Measurements from ENCODE around the gene FABP7.
"Not testable (repeated sequence)": the region's sequence is repeated elsewhere in the genome, so short reads cannot be mapped to it uniquely, and the experiment has no call there.

The FABP7 gene

GRCh38 chr6:122779667-122780066, at the start of gene FABP7:
FABP7 (plus strand) TSS chr6:122779716; CDS start chr6:122779795, 79 bp downstream.
- no peak for DNase-seq

GRCh38 chr6:122730334-122730733, 49.2 kb upstream of the FABP7 start:
- no peak for DNase-seq

GRCh38 chr6:122730775-122731386, 48.6 kb upstream of the FABP7 start:
- DNase-seq = peak; percentile 56

GRCh38 chr6:122733259-122733658, 46.3 kb upstream of the FABP7 start:
- no peak for DNase-seq

GRCh38 chr6:122734529-122735395, 44.8 kb upstream of the FABP7 start:
- DNase-seq = no peak

GRCh38 chr6:122735582-122735981, 43.9 kb upstream of the FABP7 start:
- DNase-seq = no peak

- no peak for DNase-seq
These were observed 43.4 kb upstream of the FABP7 start for GRCh38 chr6:122736163-122736562.

GRCh38 chr6:122736616-122737015, 42.9 kb upstream of the FABP7 start:
- no peak for DNase-seq

GRCh38 chr6:122740091-122740490, 39.4 kb upstream of the FABP7 start:
- DNase-seq = no peak

- no peak for DNase-seq
These were observed 38.6 kb upstream of the FABP7 start for GRCh38 chr6:122740936-122741335.

GRCh38 chr6:122744247-122744646, 35.3 kb upstream of the FABP7 start:
- DNase-seq = peak; percentile 10

GRCh38 chr6:122744856-122745255, 34.7 kb upstream of the FABP7 start:
- not testable (repeated sequence) for DNase-seq

- no peak for DNase-seq
These were observed 32.8 kb upstream of the FABP7 start for GRCh38 chr6:122746688-122747087.

- no peak for DNase-seq
These were observed 31.9 kb upstream of the FABP7 start for GRCh38 chr6:122747573-122747972.

GRCh38 chr6:122748945-122749344, 30.6 kb upstream of the FABP7 start:
- not testable (repeated sequence) for DNase-seq

- peak; percentile 5 for DNase-seq
These were observed 30.0 kb upstream of the FABP7 start for GRCh38 chr6:122749451-122750050.

GRCh38 chr6:122751326-122751725, 28.2 kb upstream of the FABP7 start:
- DNase-seq = no peak

GRCh38 chr6:122752459-122752858, 27.1 kb upstream of the FABP7 start:
- no peak for DNase-seq

- DNase-seq = no peak
These were observed 26.4 kb upstream of the FABP7 start for GRCh38 chr6:122753000-122753687.

- DNase-seq = peak; percentile 22
These were observed 25.8 kb upstream of the FABP7 start for GRCh38 chr6:122753688-122754056.

- DNase-seq = no peak
These were observed 25.3 kb upstream of the FABP7 start for GRCh38 chr6:122754191-122754731.

- DNase-seq = no peak
These were observed 23.6 kb upstream of the FABP7 start for GRCh38 chr6:122755901-122756300.

- DNase-seq = no peak
These were observed 20.6 kb upstream of the FABP7 start for GRCh38 chr6:122758927-122759334.
